Measurements from ENCODE around the gene STAT5B. TPM values are rescaled to one million over a fixed set of nuclear protein-coding genes. Genes with fewer than 3 reads are reported as not detected.
A peak's percentile ranks its signal among the peaks of the same experiment; 100 is the strongest.
"Not testable (repeated sequence)": the region's sequence is repeated elsewhere in the genome, so short reads cannot be mapped to it uniquely, and the experiment has no call there.

The STAT5B gene
- total RNA-seq, 2 experiments from 2014 or later = 185 to 192 TPM

DNA sequence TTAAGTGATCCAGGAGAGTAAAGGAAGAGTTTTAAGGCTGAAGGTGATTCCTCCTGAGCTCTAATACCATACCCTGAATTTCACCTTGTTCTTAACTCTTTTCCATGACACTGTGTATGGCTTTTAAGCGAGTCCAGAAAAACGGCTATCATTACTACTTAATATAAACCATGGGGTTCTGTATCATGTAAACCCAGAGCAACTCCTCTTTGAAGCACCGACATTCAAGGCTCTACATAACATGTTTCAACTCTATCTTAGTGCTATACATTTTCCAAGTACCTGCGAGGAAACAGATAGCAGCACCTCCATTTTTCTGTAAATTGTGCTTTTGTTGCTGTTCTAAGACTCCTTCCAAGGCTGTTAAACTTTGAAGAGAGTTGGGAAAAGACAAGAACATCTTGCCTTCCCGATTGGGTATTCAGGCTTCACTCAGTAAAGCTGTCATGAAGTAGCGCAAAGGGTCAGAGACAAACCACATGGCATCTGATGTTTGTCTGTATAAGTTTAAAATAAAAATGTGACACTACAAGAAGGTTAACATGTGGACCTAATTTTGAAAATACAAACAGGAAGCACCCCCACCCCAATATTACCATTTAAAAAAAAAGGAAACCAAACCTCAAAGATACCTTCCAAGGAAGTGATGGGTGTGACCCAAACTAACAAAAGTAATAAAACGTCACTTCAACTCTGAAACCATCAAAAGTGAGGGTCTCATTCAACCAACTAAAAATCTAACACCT lies 3.9 kb downstream of the STAT5B start:
- CTCF ChIA-PET = interaction anchor here (0.6 to 8.1 kb wide), 4 partner anchors 23 to 309 kb away, joined by 3 to 46 read pairs (median 14); no protein-coding TSS in a partner anchor
- peaks cover 65% of the 10 kb centered on the region for H3K4me1 Mint-ChIP-seq (ENCODE audit: low read depth)

GRCh38 chr17:42271779-42272035 lies 4.5 kb downstream of the STAT5B start:
- CTCF ChIA-PET = interaction anchor here (4.3 to 8.1 kb wide), 2 partner anchors 22 to 49 kb away, joined by 25 to 46 read pairs; no protein-coding TSS in a partner anchor
- Mint-ChIP-seq H3K36me3 (ENCODE audit: low read depth) (peaks cover 30% of the 10 kb centered on the region), H3K27me3 (ENCODE audit: low read depth) (no peaks in the 10 kb centered on the region), H3K4me1 (ENCODE audit: low read depth) (peaks cover 65% of the 10 kb centered on the region), H3K9me3 (no peaks in the 10 kb centered on the region), H3K27ac (peak overlapping the region; percentile 97), H3K4me3 (peak overlapping the region; percentile 72)
- DNase-seq = no peak
- intact Hi-C loops (cut with micrococcal nuclease) = loop anchor here (1.0 to 10.0 kb wide), 8 partner anchors 16 to 901 kb away; partner anchors contain the start of genes KLHL11, NBR1 and STAT3

More for the DNA sequence above, 3.9 kb downstream of the STAT5B start:
- no peak for DNase-seq
- intact Hi-C loops (cut with micrococcal nuclease) = loop anchor here (2.0 to 10.0 kb wide), 3 partner anchors 50 to 900 kb away; partner anchors contain the start of genes KLHL11 and NBR1
- peak overlapping the region; percentile 72 for H3K4me3 Mint-ChIP-seq
- peaks cover 33% of the 10 kb centered on the region for H3K36me3 Mint-ChIP-seq (ENCODE audit: low read depth)
- H3K27me3 Mint-ChIP-seq (ENCODE audit: low read depth) = no peaks in the 10 kb centered on the region
- peak overlapping the region; percentile 97 for H3K27ac Mint-ChIP-seq
- no peaks in the 10 kb centered on the region for H3K9me3 Mint-ChIP-seq

DNA sequence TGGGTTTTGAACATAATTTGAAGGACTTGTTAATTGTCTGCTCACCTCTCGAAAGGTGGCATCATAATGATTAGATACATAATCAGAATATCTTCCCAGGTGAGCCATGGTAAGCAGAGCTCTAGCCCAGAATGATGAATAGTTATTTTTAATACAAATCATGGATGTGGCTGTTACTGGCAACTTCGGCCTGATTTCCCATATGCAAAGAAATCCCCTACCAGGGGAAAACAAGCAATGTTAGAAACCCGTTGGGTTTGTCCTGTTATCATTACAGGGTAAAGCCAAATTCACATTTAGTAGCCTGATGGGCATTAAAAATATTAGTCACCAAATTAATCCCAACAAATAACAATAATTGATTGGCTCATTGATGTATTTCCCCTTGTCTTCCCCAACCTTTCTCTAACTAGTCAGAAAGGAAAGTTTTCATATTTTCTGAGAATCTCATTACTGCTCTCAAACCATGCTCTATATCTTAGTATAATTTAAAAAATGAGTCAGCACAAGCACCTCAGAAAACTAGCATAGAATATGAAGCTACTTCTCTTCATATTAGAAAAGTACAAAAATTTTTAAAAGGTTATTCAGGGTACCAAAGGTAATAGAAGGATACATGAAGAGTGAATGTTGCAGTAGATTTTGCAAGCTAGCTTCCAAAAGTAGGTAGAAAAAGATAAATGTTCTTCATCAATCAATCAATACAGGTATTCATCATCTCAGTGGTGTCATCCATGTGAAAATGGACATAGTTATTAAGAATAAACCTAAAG lies 5.0 kb downstream of the STAT5B start:
- H3K27me3 Mint-ChIP-seq (ENCODE audit: low read depth) = no peaks in the 10 kb centered on the region
- H3K4me3 Mint-ChIP-seq = peak overlapping the region; percentile 72
- H3K36me3 Mint-ChIP-seq (ENCODE audit: low read depth) = peaks cover 33% of the 10 kb centered on the region
- H3K4me1 Mint-ChIP-seq (ENCODE audit: low read depth) = peaks cover 68% of the 10 kb centered on the region
- H3K27ac Mint-ChIP-seq = peak overlapping the region; percentile 97
- no peak for DNase-seq
- CTCF ChIA-PET = interaction anchor here (4.3 to 8.1 kb wide), 2 partner anchors 21 to 48 kb away, joined by 25 to 46 read pairs; no protein-coding TSS in a partner anchor
- no peaks in the 10 kb centered on the region for H3K9me3 Mint-ChIP-seq
- intact Hi-C loops (cut with micrococcal nuclease) = loop anchor here (1.0 to 10.0 kb wide), 7 partner anchors 16 to 901 kb away; partner anchors contain the start of genes KLHL11, NBR1 and STAT3

DNA sequence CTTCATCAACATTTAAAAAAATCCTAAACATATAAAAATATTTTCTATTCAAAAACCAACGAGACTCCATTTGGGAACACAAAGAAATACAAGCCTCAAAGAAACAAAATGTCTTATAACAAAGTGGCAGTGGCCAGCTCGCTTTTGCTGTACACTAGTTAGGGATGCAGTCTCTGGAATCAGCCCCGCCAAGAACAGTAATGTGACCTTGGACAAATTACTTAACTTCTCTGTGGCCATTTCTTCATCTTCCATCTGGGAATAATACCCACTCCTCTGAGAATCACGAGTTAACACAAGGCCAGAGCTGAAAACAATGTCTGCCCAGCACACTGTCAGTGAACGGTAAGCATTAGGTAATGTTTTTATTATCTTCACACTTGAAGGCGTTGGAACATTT lies 5.6 kb downstream of the STAT5B start:
- intact Hi-C loops (cut with micrococcal nuclease) = loop anchor here (2.0 to 10.0 kb wide), 3 partner anchors 108 to 902 kb away; partner anchors contain the start of genes KLHL11 and NBR1
- no peaks in the 10 kb centered on the region for H3K9me3 Mint-ChIP-seq
- H3K27me3 Mint-ChIP-seq (ENCODE audit: low read depth) = no peaks in the 10 kb centered on the region
- H3K36me3 Mint-ChIP-seq (ENCODE audit: low read depth) = peaks cover 31% of the 10 kb centered on the region
- DNase-seq = peak; percentile 3
- H3K4me1 Mint-ChIP-seq (ENCODE audit: low read depth) = peaks cover 71% of the 10 kb centered on the region
- H3K4me3 Mint-ChIP-seq = peak overlapping the region; percentile 72
- peak overlapping the region; percentile 97 for H3K27ac Mint-ChIP-seq
- CTCF ChIA-PET = interaction anchor here (0.8 to 8.1 kb wide), 3 partner anchors 21 to 59 kb away, joined by 3 to 46 read pairs (median 25); no protein-coding TSS in a partner anchor

- Mint-ChIP-seq H3K36me3 (ENCODE audit: low read depth) (peaks cover 30% of the 10 kb centered on the region), H3K27ac (peak overlapping the region; percentile 97), H3K27me3 (ENCODE audit: low read depth) (no peaks in the 10 kb centered on the region), H3K9me3 (no peaks in the 10 kb centered on the region), H3K4me1 (ENCODE audit: low read depth) (peaks cover 75% of the 10 kb centered on the region), H3K4me3 (peak overlapping the region; percentile 10)
- DNase-seq = no peak
- intact Hi-C loops (cut with micrococcal nuclease) = loop anchor here (2.0 to 10.0 kb wide), 3 partner anchors 109 to 902 kb away; partner anchors contain the start of genes KLHL11 and NBR1
- CTCF ChIA-PET = interaction anchor here (0.8 to 8.1 kb wide), 4 partner anchors 20 to 58 kb away, joined by 3 to 46 read pairs (median 14); no protein-coding TSS in a partner anchor
These were observed 6.0 kb downstream of the STAT5B start for GRCh38 chr17:42270170-42270535.

DNA sequence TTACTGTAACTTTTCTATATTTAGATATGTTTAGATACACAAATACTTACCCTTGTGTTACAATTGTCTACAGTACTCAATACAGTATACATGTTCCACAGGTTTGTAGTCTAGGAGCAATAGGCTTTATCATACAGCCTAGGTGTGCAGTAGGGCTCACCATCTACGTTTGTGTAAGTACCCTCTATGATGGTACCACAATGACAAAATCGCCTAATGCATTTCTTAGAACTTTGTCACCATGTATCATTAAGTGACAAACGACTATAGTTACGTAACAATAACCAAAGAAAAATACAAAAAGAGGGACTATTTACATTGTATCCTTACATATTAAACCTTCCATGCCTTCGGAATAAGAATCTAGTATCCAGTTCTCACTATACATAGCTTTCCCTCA lies 8.0 kb downstream of the STAT5B start:
- H3K9me3 Mint-ChIP-seq = peaks cover 2% of the 10 kb centered on the region
- peaks cover 17% of the 10 kb centered on the region for H3K36me3 Mint-ChIP-seq (ENCODE audit: low read depth)
- peak overlapping the region; percentile 97 for H3K27ac Mint-ChIP-seq
- H3K4me3 Mint-ChIP-seq = no peak overlapping the region
- no peaks in the 10 kb centered on the region for H3K27me3 Mint-ChIP-seq (ENCODE audit: low read depth)
- intact Hi-C loops (cut with micrococcal nuclease) = loop anchor here (5.0 kb wide), 1 partner anchor 36 kb away; no protein-coding TSS in a partner anchor
- no peak for DNase-seq
- H3K4me1 Mint-ChIP-seq (ENCODE audit: low read depth) = peaks cover 77% of the 10 kb centered on the region
- CTCF ChIA-PET = interaction anchor here (1.1 to 8.1 kb wide), 4 partner anchors 18 to 138 kb away, joined by 3 to 46 read pairs (median 14); no protein-coding TSS in a partner anchor

GRCh38 chr17:42266918-42267766 lies 9.0 kb downstream of the STAT5B start:
- peak overlapping the region; percentile 38 for H3K4me3 Mint-ChIP-seq
- peaks cover 17% of the 10 kb centered on the region for H3K36me3 Mint-ChIP-seq (ENCODE audit: low read depth)
- CTCF ChIA-PET = interaction anchor here (0.8 to 8.1 kb wide), 4 partner anchors 17 to 311 kb away, joined by 3 to 46 read pairs (median 4); no protein-coding TSS in a partner anchor
- no peaks in the 10 kb centered on the region for H3K27me3 Mint-ChIP-seq (ENCODE audit: low read depth)
- DNase-seq = peak; percentile 70
- H3K9me3 Mint-ChIP-seq = peaks cover 2% of the 10 kb centered on the region
- peak overlapping the region; percentile 97 for H3K27ac Mint-ChIP-seq
- intact Hi-C loops (cut with micrococcal nuclease) = loop anchor here (5.0 kb wide), 1 partner anchor 35 kb away; no protein-coding TSS in a partner anchor
- peaks cover 68% of the 10 kb centered on the region for H3K4me1 Mint-ChIP-seq (ENCODE audit: low read depth)

GRCh38 chr17:42266462-42266861 lies 9.7 kb downstream of the STAT5B start:
- peak overlapping the region; percentile 38 for H3K4me3 Mint-ChIP-seq
- CTCF ChIA-PET = no interaction called here
- peaks cover 2% of the 10 kb centered on the region for H3K9me3 Mint-ChIP-seq
- H3K36me3 Mint-ChIP-seq (ENCODE audit: low read depth) = peaks cover 17% of the 10 kb centered on the region
- no peaks in the 10 kb centered on the region for H3K27me3 Mint-ChIP-seq (ENCODE audit: low read depth)
- DNase-seq = no peak
- peak overlapping the region; percentile 94 for H3K27ac Mint-ChIP-seq
- intact Hi-C loops (cut with micrococcal nuclease) = loop anchor here (5.0 kb wide), 1 partner anchor 34 kb away; no protein-coding TSS in a partner anchor
- H3K4me1 Mint-ChIP-seq (ENCODE audit: low read depth) = peaks cover 61% of the 10 kb centered on the region

DNA sequence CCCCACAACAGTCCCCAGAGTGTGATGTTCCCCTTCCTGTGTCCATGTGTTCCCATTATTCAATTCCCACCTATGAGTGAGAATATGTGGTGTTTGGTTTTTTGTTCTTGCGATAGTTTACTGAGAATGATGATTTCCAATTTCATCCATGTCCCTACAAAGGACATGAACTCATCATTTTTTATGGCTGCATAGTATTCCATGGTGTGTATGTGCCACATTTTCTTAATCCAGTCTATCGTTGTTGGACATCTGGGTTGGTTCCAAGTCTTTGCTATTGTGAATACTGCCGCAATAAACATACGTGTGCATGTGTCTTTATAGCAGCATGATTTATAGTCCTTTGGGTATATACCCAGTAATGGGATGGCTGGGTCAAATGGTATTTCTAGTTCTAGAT lies 11.8 kb downstream of the STAT5B start:
- H3K4me3 Mint-ChIP-seq; CTCF ChIA-PET; intact Hi-C loops (cut with micrococcal nuclease); H3K27ac Mint-ChIP-seq; DNase-seq; H3K27me3 Mint-ChIP-seq (ENCODE audit: low read depth); H3K9me3 Mint-ChIP-seq: not testable (repeated sequence)
- Mint-ChIP-seq H3K36me3 (ENCODE audit: low read depth) (peaks cover 11% of the 10 kb centered on the region), H3K4me1 (ENCODE audit: low read depth) (peaks cover 54% of the 10 kb centered on the region)

DNA sequence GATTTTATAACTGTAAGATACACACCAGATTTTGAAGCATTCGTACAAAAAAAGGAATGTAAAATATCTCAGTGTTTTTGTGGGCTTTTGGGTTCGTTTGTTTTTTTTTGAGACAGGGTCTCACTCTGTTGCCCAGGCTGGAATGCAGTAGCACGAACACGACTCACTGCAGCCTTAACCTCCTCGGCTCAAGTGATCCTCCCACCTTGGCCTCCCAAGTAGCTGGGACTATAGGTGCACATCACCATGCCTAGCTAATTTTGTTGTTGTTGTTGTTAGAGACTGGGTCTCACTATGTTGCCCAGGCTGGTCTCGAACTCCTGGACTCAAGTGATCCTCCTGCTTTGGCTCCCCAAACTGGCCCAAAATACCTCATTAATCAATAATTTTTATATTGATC lies 15.9 kb downstream of the STAT5B start:
- DNase-seq = no peak
- CTCF ChIA-PET = interaction anchor here (0.6 kb wide), 1 partner anchor 25 kb away, joined by 4 read pairs; no protein-coding TSS in a partner anchor
- Mint-ChIP-seq H3K36me3 (ENCODE audit: low read depth) (peaks cover 1% of the 10 kb centered on the region), H3K27ac (no peak overlapping the region), H3K27me3 (ENCODE audit: low read depth) (no peaks in the 10 kb centered on the region), H3K9me3 (peaks cover 2% of the 10 kb centered on the region), H3K4me1 (ENCODE audit: low read depth) (peaks cover 48% of the 10 kb centered on the region), H3K4me3 (no peak overlapping the region)
- intact Hi-C loops (cut with micrococcal nuclease) = no loop called here

DNA sequence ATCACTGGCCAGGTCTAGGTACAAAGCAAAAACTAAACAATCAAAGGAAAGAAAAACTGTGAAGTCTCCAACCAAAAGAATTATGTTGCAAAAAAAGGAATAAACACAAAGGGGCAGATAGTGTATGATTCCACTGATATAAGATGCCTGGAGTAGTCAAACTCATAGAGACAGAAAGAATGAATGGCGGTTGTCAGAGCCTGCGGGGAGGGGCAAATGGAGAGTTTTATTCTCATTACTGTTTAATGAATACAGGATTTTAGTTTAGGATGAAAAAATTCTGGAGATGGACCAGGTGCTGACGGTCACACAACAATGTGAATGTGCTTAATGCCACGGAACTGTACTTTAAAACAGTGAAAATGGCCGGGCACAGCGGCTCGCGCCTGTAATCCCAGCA lies 20.7 kb downstream of the STAT5B start:
- Mint-ChIP-seq H3K4me3 (no peak overlapping the region), H3K27me3 (ENCODE audit: low read depth) (no peaks in the 10 kb centered on the region), H3K27ac (peak overlapping the region; percentile 34), H3K4me1 (ENCODE audit: low read depth) (peaks cover 76% of the 10 kb centered on the region), H3K36me3 (ENCODE audit: low read depth) (peaks cover 4% of the 10 kb centered on the region), H3K9me3 (no peaks in the 10 kb centered on the region)
- no peak for DNase-seq
- intact Hi-C loops (cut with micrococcal nuclease) = no loop called here
- CTCF ChIA-PET = no interaction called here

All from activated naive CD4-positive, alpha-beta T cell treated with anti-CD3 and anti-CD28 coated beads for 36 hours (primary cell).